ENCODE data around the gene RASGEF1B. TPM values are rescaled to one million over a fixed set of nuclear protein-coding genes. Genes with fewer than 3 reads are reported as not detected.

RASGEF1B gene
- total RNA-seq, 1 donor from 2014 or later: 7.2 TPM

GRCh38 chr4:81405900-81406401 is 65.8 kb downstream of the RASGEF1B start:
- no peak overlapping the region for H3K4me3 Mint-ChIP-seq
- no peak for DNase-seq (ENCODE audit: low spot score in 2 of 2, unreplicated experiment in 2 of 2)
- peaks cover 18% of the 10 kb centered on the region for H3K27me3 Mint-ChIP-seq (ENCODE audit: low read depth)
- H3K9me3 Mint-ChIP-seq: no peaks in the 10 kb centered on the region
- no peaks in the 10 kb centered on the region for H3K36me3 Mint-ChIP-seq
- TF ChIP-seq CTCF (IDR thresholded peaks at IDR 0.05; ENCODE audit: unreplicated experiment): peak; percentile 92
- no peak overlapping the region for H3K27ac Mint-ChIP-seq
- peaks cover 18% of the 10 kb centered on the region for H3K4me1 Mint-ChIP-seq

- TF ChIP-seq CTCF (IDR thresholded peaks at IDR 0.05; ENCODE audit: unreplicated experiment): no peak
- no peak overlapping the region for H3K4me3 Mint-ChIP-seq
- H3K9me3 Mint-ChIP-seq: no peaks in the 10 kb centered on the region
- peaks cover 14% of the 10 kb centered on the region for H3K4me1 Mint-ChIP-seq
- H3K36me3 Mint-ChIP-seq: no peaks in the 10 kb centered on the region
- peaks cover 16% of the 10 kb centered on the region for H3K27me3 Mint-ChIP-seq (ENCODE audit: low read depth)
- DNase-seq (ENCODE audit: low spot score in 2 of 2, unreplicated experiment in 2 of 2): no peak
- no peak overlapping the region for H3K27ac Mint-ChIP-seq
These were observed 67.0 kb downstream of the RASGEF1B start for GRCh38 chr4:81404741-81405140.

GRCh38 chr4:81404294-81404693 is 67.4 kb downstream of the RASGEF1B start:
- Mint-ChIP-seq H3K27ac (no peak overlapping the region), H3K36me3 (no peaks in the 10 kb centered on the region), H3K4me1 (peaks cover 14% of the 10 kb centered on the region), H3K4me3 (no peak overlapping the region), H3K9me3 (no peaks in the 10 kb centered on the region), H3K27me3 (ENCODE audit: low read depth) (peaks cover 16% of the 10 kb centered on the region)
- DNase-seq (ENCODE audit: low spot score in 2 of 2, unreplicated experiment in 2 of 2): no peak
- no peak for TF ChIP-seq CTCF (IDR thresholded peaks at IDR 0.05; ENCODE audit: unreplicated experiment)

GRCh38 chr4:81399306-81400086 is 72.2 kb downstream of the RASGEF1B start:
- H3K4me3 Mint-ChIP-seq: no peak overlapping the region
- H3K4me1 Mint-ChIP-seq: no peaks in the 10 kb centered on the region
- DNase-seq (ENCODE audit: low spot score in 2 of 2, unreplicated experiment in 2 of 2): no peak
- H3K27me3 Mint-ChIP-seq (ENCODE audit: low read depth): peaks cover 13% of the 10 kb centered on the region
- H3K27ac Mint-ChIP-seq: no peak overlapping the region
- H3K36me3 Mint-ChIP-seq: no peaks in the 10 kb centered on the region
- no peak for TF ChIP-seq CTCF (IDR thresholded peaks at IDR 0.05; ENCODE audit: unreplicated experiment)
- no peaks in the 10 kb centered on the region for H3K9me3 Mint-ChIP-seq

- H3K36me3 Mint-ChIP-seq: no peaks in the 10 kb centered on the region
- DNase-seq (ENCODE audit: low spot score in 2 of 2, unreplicated experiment in 2 of 2): no peak
- no peaks in the 10 kb centered on the region for H3K4me1 Mint-ChIP-seq
- H3K9me3 Mint-ChIP-seq: no peaks in the 10 kb centered on the region
- H3K27ac Mint-ChIP-seq: no peak overlapping the region
- no peak for TF ChIP-seq CTCF (IDR thresholded peaks at IDR 0.05; ENCODE audit: unreplicated experiment)
- peaks cover 10% of the 10 kb centered on the region for H3K27me3 Mint-ChIP-seq (ENCODE audit: low read depth)
- H3K4me3 Mint-ChIP-seq: no peak overlapping the region
These were observed 73.3 kb downstream of the RASGEF1B start for GRCh38 chr4:81398379-81398778.
